Kidney (tissue), 14 donors: ENCODE results near the gene TARM1. TPM values are rescaled to one million over a fixed set of nuclear protein-coding genes. Genes with fewer than 3 reads are reported as not detected.

ENCODE experiments used
- DNase-seq, 5 donors: peaks; one replicate each; pipeline ENCODE4 v3.0.0-alpha.2; 2013 to 2020
- FAIRE-seq: peaks from 2 replicates; lab custom pipeline; 2012; peaks lifted over from hg19 to GRCh38; lab: Jason Lieb, UNC
- H3K27ac ChIP-seq, 2 donors: one replicate each; pipeline ENCODE4 v1.7.0; 2013; ENCODE audit warnings: low read depth in 2 of 2, low read length in 2 of 2, inconsistent platforms in 1 of 2
- H3K27me3 ChIP-seq: one replicate; pipeline ENCODE4 v1.7.1; 2013; ENCODE audit warnings: low read length, inconsistent platforms; ENCODE audit not compliant: control insufficient read depth, insufficient read depth
- H3K36me3 ChIP-seq, 3 donors: one replicate each; pipeline versions ENCODE4 v1.7.0 to v1.7.1; 2013; ENCODE audit warnings: low read length in 3 of 3, control low read depth in 1 of 3, inconsistent platforms in 1 of 3; ENCODE audit not compliant: insufficient read depth in 3 of 3, control insufficient read depth in 2 of 3
- H3K4me1 ChIP-seq, 3 donors: one replicate each; pipeline versions ENCODE4 v1.7.0 to v1.7.1; 2013; ENCODE audit warnings: low read length in 3 of 3, inconsistent platforms in 1 of 3, low read depth in 1 of 3; ENCODE audit not compliant: control insufficient read depth in 2 of 3, insufficient read depth in 2 of 3
- H3K4me3 ChIP-seq, 3 donors: one replicate each; pipeline versions ENCODE4 v1.7.0 to v1.8.1; 2013; ENCODE audit warnings: low read length in 3 of 3, control low read depth in 1 of 3, inconsistent platforms in 1 of 3
- H3K9ac ChIP-seq, 3 donors: one replicate each; pipeline versions ENCODE4 v1.7.0 to v1.7.1; 2013; ENCODE audit warnings: low read length in 3 of 3, control low read depth in 1 of 3, inconsistent platforms in 1 of 3
- H3K9me3 ChIP-seq, 3 donors: one replicate each; pipeline versions ENCODE4 v1.7.0 to v1.7.1; 2013; ENCODE audit warnings: low read length in 3 of 3, control low read depth in 1 of 3, inconsistent platforms in 1 of 3; ENCODE audit not compliant: control insufficient read depth in 2 of 3, insufficient read depth in 1 of 3
- intact Hi-C: fragments of 100-400 bp; cut with DNase I; formaldehyde crosslinking; loops from one replicate; pipeline ENCODE4 v1.11.1; 2022
- polyA plus RNA-seq: library from polyadenylated mRNA; stranded (reverse); fragments of 350-450 nt; fragmentation: Illumina TruSeq; extraction: RNeasy Lipid Tissue Mini Kit (QIAGEN cat#74804); gene quantifications from one replicate; pipeline ENCODE4 v1.2.3, GENCODE V29; 2014; ENCODE audit warnings: low read depth, low replicate concordance; ENCODE audit not compliant: insufficient read depth
- total RNA-seq: library from RNA; stranded (reverse); fragmentation: NEBNext Ultra II Directional; extraction: Animal tissue kit (Norgen Biotek cat#: 25700); gene quantifications from one replicate; pipeline ENCODE4 v1.2.1, GENCODE V29; 2021
- TF ChIP-seq, protein P1 (sequence below): IDR thresholded peaks from 3 replicates; pipeline ENCODE4 v1.5.1; 2012; ENCODE audit warnings: mild to moderate bottlenecking, moderate library complexity, borderline replicate concordance; ENCODE audit not compliant: insufficient read depth; ENCODE audit errors: extremely low read depth
- donor health status: control.
- donor health status: control.
- donor health status: control.
- donor health status: control.
- donor health status: control.
- donor health status: DM: yes; HTN: yes; CAD: no.
- donor health status: Normal renal cell carcinoma (clear cell type).

TARM1 gene
- total and polyA plus RNA-seq, 2 donors from 2014 or later, result not detected

DNA sequence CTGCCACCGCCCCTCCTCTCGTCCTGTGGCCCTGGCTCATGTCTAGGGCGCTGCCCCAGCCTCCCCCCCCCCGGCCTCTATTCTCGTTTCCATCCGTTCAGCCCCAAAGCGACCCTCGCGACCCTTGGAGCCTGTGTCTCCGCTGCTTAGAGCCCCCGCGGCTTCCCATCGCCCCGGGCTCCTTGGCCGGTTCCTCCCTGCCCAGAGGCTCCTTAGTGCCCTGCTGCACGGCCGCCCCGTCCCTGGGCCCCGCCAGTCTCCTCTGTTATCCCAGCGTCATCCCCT, 47.2 kb upstream of the TARM1 start:
- H3K36me3 ChIP-seq, result peaks cover 0 to 37% (median 30%) of the 10 kb centered on the region in 3 donors
- TF ChIP-seq, protein P1, sequence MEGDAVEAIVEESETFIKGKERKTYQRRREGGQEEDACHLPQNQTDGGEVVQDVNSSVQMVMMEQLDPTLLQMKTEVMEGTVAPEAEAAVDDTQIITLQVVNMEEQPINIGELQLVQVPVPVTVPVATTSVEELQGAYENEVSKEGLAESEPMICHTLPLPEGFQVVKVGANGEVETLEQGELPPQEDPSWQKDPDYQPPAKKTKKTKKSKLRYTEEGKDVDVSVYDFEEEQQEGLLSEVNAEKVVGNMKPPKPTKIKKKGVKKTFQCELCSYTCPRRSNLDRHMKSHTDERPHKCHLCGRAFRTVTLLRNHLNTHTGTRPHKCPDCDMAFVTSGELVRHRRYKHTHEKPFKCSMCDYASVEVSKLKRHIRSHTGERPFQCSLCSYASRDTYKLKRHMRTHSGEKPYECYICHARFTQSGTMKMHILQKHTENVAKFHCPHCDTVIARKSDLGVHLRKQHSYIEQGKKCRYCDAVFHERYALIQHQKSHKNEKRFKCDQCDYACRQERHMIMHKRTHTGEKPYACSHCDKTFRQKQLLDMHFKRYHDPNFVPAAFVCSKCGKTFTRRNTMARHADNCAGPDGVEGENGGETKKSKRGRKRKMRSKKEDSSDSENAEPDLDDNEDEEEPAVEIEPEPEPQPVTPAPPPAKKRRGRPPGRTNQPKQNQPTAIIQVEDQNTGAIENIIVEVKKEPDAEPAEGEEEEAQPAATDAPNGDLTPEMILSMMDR, result no peak

DNA sequence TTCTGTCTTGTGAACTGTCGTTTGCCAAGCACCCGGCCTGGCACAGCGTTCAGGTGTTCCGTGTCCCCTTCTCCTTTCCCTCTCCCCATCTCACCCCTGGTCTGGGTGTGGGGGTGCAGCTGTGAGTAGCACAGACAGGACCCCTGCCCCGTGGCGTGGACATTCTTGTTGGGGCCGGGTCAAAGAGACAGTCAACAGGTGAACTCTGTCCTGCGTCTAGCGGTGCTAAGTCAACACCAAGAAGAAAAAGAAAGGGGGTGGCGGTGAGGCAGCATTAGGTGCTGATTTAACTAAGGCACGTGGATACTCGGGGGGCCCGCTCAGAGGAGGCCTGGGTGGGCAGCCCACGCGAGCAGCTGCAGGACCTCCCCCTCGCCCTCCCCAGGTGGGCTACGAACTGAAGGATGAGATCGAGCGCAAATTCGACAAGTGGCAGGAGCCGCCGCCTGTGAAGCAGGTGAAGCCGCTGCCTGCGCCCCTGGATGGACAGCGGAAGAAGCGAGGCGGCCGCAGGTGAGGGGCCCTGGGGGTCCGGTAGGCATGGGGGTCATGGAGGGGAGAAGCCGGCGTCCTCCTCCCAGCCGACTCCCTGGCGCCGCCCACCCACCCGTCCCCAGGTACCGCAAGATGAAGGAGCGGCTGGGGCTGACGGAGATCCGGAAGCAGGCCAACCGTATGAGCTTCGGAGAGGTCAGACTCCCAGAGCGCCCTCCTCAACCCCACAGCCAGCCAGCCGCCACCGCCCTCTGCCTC, 46.7 kb upstream of the TARM1 start:
- intact Hi-C loops, result no loop called here
- no peak for FAIRE-seq
- Histone ChIP-seq H3K27me3 (no peaks in the 10 kb centered on the region), H3K9ac (no peak overlapping the region), H3K27ac (no peak overlapping the region), H3K36me3 (peaks cover 0 to 37% (median 34%) of the 10 kb centered on the region in 3 donors), H3K4me1 (no peaks in the 10 kb centered on the region), H3K9me3 (no peaks in the 10 kb centered on the region), H3K4me3 (no peak overlapping the region)
- DNase-seq, result peak in 1 of 5 donors; percentile 60
- TF ChIP-seq, protein P1, result no peak

More for the DNA sequence above, 47.2 kb upstream of the TARM1 start:
- FAIRE-seq (no peak), DNase-seq (peak in 1 of 5 donors; percentile 60)
- intact Hi-C loops, result no loop called here
- no peak overlapping the region for H3K9ac ChIP-seq
- no peak overlapping the region for H3K4me3 ChIP-seq
- H3K9me3 ChIP-seq, result no peaks in the 10 kb centered on the region
- H3K4me1 ChIP-seq, result no peaks in the 10 kb centered on the region
- no peak overlapping the region for H3K27ac ChIP-seq
- H3K27me3 ChIP-seq, result no peaks in the 10 kb centered on the region

DNA sequence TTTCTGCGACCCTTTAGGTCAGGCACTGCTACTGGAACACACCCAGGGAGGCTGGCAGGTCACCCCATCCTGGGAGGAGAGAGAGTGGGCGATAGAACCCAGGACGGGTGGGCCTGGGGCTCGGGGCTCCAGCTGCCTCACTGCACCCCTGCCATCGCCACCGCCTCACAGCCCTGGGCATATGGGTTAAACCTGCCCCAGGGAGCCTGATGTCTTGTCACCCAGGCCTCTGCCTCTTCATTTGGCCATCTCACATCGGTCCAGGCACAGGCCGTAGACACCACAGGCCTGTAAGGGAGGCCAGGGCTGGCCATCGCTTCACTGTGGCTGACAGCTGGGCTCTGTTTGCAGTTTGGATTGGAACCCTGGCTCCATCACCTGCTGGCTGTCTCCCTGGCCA, 44.5 kb upstream of the TARM1 start:
- no peaks in the 10 kb centered on the region for H3K9me3 ChIP-seq
- intact Hi-C loops, result no loop called here
- no peaks in the 10 kb centered on the region for H3K27me3 ChIP-seq
- no peak overlapping the region for H3K4me3 ChIP-seq
- DNase-seq, result peak in 1 of 5 donors; percentile 55
- H3K9ac ChIP-seq, result no peak overlapping the region
- no peaks in the 10 kb centered on the region for H3K4me1 ChIP-seq
- TF ChIP-seq, protein P1, result no peak
- no peak for FAIRE-seq
- no peak overlapping the region for H3K27ac ChIP-seq
- H3K36me3 ChIP-seq, result peaks cover 0 to 46% (median 45%) of the 10 kb centered on the region in 3 donors
